ENCODE results near the gene SIL1. TPM values are rescaled to one million over a fixed set of nuclear protein-coding genes. Genes with fewer than 3 reads are reported as not detected.

Gene SIL1
- total and polyA plus RNA-seq, 2 of the 13 experiments (the other 11 are each of a cell fraction or from before 2014, with no cell fraction given): 26.0 to 30.0 TPM

DNA sequence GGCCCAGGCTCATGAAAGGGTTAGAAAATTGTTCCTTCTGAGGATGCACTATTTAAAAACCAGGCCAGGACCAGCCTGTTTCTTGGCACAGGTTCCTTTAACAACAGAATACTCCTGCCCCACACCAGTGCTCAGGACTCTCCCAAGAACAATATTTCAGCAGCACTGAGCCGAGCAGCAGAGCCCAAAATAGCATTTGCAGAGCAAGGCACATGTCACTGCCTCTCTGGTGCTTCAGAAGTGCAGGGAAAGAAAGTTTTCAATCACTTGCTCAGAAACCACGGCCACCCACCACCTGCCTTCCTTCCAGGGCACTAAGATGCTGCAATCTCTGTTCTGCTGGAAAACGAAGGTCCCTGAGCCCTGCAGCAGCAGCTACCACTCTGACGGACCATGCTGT is 77.6 kb downstream of the SIL1 start:
- Histone ChIP-seq H3K27ac (ENCODE audit: extremely low read length, insufficient read depth, low read length) (no peak overlapping the region), H3K36me3 (replicated peaks in 1 of 2; ENCODE audit: control insufficient read depth in 1 of 2, insufficient read depth in 2 of 2, low read length in 2 of 2) (peaks cover 11 to 30% of the 10 kb centered on the region in 2 experiments; a peak in 4 of 5 replicates), H3K9me3 (ENCODE audit: low read length) (no peaks in the 10 kb centered on the region), H2AFZ (ENCODE audit: low read length) (no peak overlapping the region), H3K9ac (ENCODE audit: insufficient read depth, low read depth, low read length) (no peak overlapping the region), H3K27me3 (ENCODE audit: control insufficient read depth in 1 of 2, insufficient read depth in 2 of 2, low read length in 2 of 2) (no peaks in the 10 kb centered on the region), H4K20me1 (ENCODE audit: insufficient read depth, low read length) (no peaks in the 10 kb centered on the region), H3K79me2 (ENCODE audit: insufficient read depth, low read length) (no peaks in the 10 kb centered on the region), H3K4me2 (ENCODE audit: low read depth, low read length) (no peak overlapping the region), H3K4me1 (ENCODE audit: insufficient read depth, low read length) (peaks cover 11% of the 10 kb centered on the region), H3K4me3 (replicated peaks in 1 of 3; ENCODE audit: insufficient read depth in 1 of 3, low read depth in 2 of 3, low read length in 3 of 3) (no peak overlapping the region)
- DNase-seq (ENCODE audit: low spot score) (no peak), FAIRE-seq (no peak), ATAC-seq (no peak)
- CTCF ChIA-PET (ENCODE audit: low intra/inter-chr PET ratio, low total read pairs): no interaction called here
- in situ Hi-C loops (cut with HindIII; ENCODE audit: extremely low pct_ligation_motif_present, low pct_unique_long_range_greater_than_20kb): no loop called here
- POLR2A ChIA-PET: no interaction called here
- BruUV-seq (replicated peaks): no TSS peak
- intact Hi-C loops (cut with micrococcal nuclease; ENCODE audit: unreplicated experiment): no loop called here
- 86% methylated on average over 3 of the region's 4 CpGs for WGBS (ENCODE audit: low lambda C conversion rate)
- no peak for TF ChIP-seq ZFX (CRISPR knock-in tag; IDR thresholded peaks at IDR 0.05; ENCODE audit: low read depth)
- TF ChIP-seq ZNF577 (CRISPR knock-in tag; IDR thresholded peaks at IDR 0.05; ENCODE audit: borderline replicate concordance, low read depth): no peak
- TF ChIP-seq FOXJ3 (CRISPR knock-in tag; IDR thresholded peaks at IDR 0.05; ENCODE audit: borderline replicate concordance): no peak
- TF ChIP-seq, protein P1, sequence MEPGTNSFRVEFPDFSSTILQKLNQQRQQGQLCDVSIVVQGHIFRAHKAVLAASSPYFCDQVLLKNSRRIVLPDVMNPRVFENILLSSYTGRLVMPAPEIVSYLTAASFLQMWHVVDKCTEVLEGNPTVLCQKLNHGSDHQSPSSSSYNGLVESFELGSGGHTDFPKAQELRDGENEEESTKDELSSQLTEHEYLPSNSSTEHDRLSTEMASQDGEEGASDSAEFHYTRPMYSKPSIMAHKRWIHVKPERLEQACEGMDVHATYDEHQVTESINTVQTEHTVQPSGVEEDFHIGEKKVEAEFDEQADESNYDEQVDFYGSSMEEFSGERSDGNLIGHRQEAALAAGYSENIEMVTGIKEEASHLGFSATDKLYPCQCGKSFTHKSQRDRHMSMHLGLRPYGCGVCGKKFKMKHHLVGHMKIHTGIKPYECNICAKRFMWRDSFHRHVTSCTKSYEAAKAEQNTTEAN (CRISPR knock-in tag; conservative IDR thresholded peaks at IDR 0.05): no peak
- TF ChIP-seq REL (CRISPR knock-in tag; conservative IDR thresholded peaks at IDR 0.05): no peak
- TF ChIP-seq TBL1XR1 (IDR thresholded peaks at IDR 0.05; ENCODE audit: borderline replicate concordance, low read length, partially characterized antibody): no peak
- TF ChIP-seq, protein P2, sequence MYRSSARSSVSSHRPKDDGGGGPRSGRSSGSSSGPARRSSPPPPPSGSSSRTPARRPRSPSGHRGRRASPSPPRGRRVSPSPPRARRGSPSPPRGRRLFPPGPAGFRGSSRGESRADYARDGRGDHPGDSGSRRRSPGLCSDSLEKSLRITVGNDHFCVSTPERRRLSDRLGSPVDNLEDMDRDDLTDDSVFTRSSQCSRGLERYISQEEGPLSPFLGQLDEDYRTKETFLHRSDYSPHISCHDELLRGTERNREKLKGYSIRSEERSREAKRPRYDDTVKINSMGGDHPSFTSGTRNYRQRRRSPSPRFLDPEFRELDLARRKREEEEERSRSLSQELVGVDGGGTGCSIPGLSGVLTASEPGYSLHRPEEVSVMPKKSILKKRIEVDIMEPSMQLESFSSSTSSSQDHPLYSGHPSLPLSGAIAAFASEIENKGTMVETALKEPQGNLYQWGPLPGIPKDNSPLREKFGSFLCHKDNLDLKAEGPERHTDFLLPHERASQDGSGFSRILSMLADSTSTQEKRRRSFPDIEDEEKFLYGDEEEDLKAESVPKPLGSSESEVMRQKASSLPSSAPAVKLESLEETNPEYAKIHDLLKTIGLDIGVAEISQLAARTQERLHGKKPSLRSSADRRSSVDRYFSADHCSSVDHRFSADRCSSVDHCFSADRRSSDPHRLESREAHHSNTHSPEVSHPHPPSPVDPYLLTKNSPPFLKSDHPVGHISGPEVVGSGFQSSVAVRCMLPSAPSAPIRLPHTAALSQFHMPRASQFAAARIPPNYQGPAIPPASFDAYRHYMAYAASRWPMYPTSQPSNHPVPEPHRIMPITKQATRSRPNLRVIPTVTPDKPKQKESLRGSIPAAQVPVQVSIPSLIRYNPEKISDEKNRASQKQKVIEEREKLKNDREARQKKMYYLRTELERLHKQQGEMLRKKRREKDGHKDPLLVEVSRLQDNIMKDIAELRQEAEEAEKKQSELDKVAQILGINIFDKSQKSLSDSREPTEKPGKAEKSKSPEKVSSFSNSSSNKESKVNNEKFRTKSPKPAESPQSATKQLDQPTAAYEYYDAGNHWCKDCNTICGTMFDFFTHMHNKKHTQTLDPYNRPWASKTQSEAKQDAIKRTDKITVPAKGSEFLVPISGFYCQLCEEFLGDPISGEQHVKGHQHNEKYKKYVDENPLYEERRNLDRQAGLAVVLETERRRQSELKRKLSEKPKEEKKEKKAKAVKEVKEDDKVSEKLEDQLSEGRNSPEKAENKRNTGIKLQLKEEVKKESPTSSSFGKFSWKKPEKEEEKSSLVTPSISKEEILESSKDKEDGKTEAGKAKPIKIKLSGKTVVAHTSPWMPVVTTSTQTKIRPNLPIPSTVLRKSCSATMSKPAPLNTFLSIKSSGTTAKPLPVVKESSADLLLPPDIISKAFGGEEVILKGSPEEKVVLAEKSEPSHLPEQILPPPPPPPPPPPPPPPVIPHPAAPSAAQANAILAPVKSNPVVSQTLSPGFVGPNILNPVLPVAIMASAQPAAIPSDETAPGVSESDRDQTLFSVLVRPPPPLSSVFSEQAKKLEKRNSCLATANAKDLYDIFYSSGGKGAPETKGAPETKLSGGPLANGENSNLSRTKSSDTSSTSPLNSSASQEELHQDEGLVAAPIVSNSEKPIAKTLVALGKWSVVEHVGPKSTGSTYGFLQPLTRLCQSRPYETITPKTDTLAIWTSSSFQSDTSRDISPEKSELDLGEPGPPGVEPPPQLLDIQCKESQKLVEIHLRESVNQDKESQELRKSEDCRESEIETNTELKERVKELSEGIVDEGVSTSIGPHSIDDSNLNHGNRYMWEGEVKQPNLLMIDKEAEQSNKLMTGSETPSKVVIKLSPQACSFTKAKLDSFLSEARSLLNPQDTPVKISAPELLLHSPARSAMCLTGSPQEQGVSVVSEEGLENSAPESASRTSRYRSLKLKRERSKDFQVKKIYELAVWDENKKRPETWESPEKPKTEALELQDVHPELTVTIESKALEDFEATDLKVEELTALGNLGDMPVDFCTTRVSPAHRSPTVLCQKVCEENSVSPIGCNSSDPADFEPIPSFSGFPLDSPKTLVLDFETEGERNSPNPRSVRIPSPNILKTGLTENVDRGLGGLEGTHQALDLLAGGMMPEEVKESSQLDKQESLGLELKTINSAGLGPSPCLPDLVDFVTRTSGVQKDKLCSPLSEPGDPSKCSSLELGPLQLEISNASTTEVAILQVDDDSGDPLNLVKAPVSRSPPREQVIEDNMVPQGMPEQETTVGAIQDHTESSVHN (CRISPR knock-in tag; IDR thresholded peaks at IDR 0.05): no peak
- TF ChIP-seq ZBED4 (CRISPR knock-in tag; IDR thresholded peaks at IDR 0.05; ENCODE audit: borderline replicate concordance): no peak
- TF ChIP-seq BRF2 (CRISPR knock-in tag; IDR thresholded peaks at IDR 0.05): no peak
